ENCODE results near the gene TPRN. TPM values are rescaled to one million over a fixed set of nuclear protein-coding genes. Genes with fewer than 3 reads are reported as not detected.

TPRN gene
- polyA plus RNA-seq, 1 of the 3 experiments (the other 2 are of a cell fraction), result 5.2 TPM

- Histone ChIP-seq H3K27ac (ENCODE audit: low read depth in 2 of 2, low read length in 1 of 2) (no peak overlapping the region), H3K4me2 (no peak overlapping the region), H2AFZ (ENCODE audit: low read depth) (no peak overlapping the region), H3K27me3 (ENCODE audit: insufficient read depth) (no peaks in the 10 kb centered on the region), H3K79me2 (ENCODE audit: insufficient read depth) (no peaks in the 10 kb centered on the region), H3K9me2 (no peaks in the 10 kb centered on the region), H3K36me3 (replicated peaks in 1 of 2; ENCODE audit: control insufficient read depth in 1 of 2, insufficient read depth in 2 of 2, low read length in 1 of 2) (peaks cover 0 to 14% of the 10 kb centered on the region in 2 experiments), H3K9me3 (no peaks in the 10 kb centered on the region), H3F3A (replicated peaks; ENCODE audit: insufficient read depth) (no peaks in the 10 kb centered on the region), H4K20me1 (ENCODE audit: insufficient read depth) (no peaks in the 10 kb centered on the region), H3K4me1 (ENCODE audit: control insufficient read depth in 1 of 2, insufficient read depth in 2 of 2, low read depth in 1 of 2, low read length in 1 of 2) (0 out of 4 replicates have a peak, but pooled peaks cover 0 to 5% of the 10 kb centered on the region in 2 experiments), H3K9ac (no peak overlapping the region), H3K4me3 (ENCODE audit: low read depth in 2 of 2, low read length in 1 of 2) (no peak overlapping the region)
- no peak for DNase-seq
- no peak for TF ChIP-seq ELF1 (IDR thresholded peaks at IDR 0.05)
- no peak for TF ChIP-seq SIN3A (IDR thresholded peaks at IDR 0.05; ENCODE audit: borderline replicate concordance, low read depth, low read length)
- TF ChIP-seq REST (IDR thresholded peaks at IDR 0.05; ENCODE audit: low read depth, low read length), result no peak
- TF ChIP-seq MXI1 (IDR thresholded peaks at IDR 0.05; ENCODE audit: low read depth, low read length), result no peak
- 95% methylated on average over 18 of the region's 19 CpGs for WGBS (ENCODE audit: low lambda C conversion rate)
- POLR2A ChIA-PET, result interaction anchor here (1.3 to 1.9 kb wide), 2 partner anchors 14 to 26 kb away, joined by 3 to 6 read pairs; partner anchors contain the start of genes TPRN and TUBB4B
- CTCF ChIA-PET, result interaction anchor here (1.9 kb wide), 1 partner anchor 12 kb away, joined by 6 read pairs; the partner anchor contains the start of gene RNF224
Observed at GRCh38 chr9:137214620-137215019, 14.1 kb upstream of the TPRN start.

- WGBS (ENCODE audit: low lambda C conversion rate), result 94% methylated on average over 25 of the region's 49 CpGs
- Histone ChIP-seq H3K27ac (ENCODE audit: low read depth in 2 of 2, low read length in 1 of 2) (no peak overlapping the region), H3K4me2 (no peak overlapping the region), H3F3A (replicated peaks; ENCODE audit: insufficient read depth) (no peaks in the 10 kb centered on the region), H3K27me3 (ENCODE audit: insufficient read depth) (no peaks in the 10 kb centered on the region), H4K20me1 (ENCODE audit: insufficient read depth) (no peaks in the 10 kb centered on the region), H3K36me3 (replicated peaks in 1 of 2; ENCODE audit: control insufficient read depth in 1 of 2, insufficient read depth in 2 of 2, low read length in 1 of 2) (peaks cover 0 to 14% of the 10 kb centered on the region in 2 experiments), H3K4me3 (ENCODE audit: low read depth in 2 of 2, low read length in 1 of 2) (no peak overlapping the region), H3K9me3 (no peaks in the 10 kb centered on the region), H3K9ac (no peak overlapping the region), H3K9me2 (no peaks in the 10 kb centered on the region), H2AFZ (ENCODE audit: low read depth) (no peak overlapping the region), H3K79me2 (ENCODE audit: insufficient read depth) (peaks cover 1% of the 10 kb centered on the region; the same call in 1 of the 2 replicates), H3K4me1 (ENCODE audit: control insufficient read depth in 1 of 2, insufficient read depth in 2 of 2, low read depth in 1 of 2, low read length in 1 of 2) (no peaks in the 10 kb centered on the region)
- peak; percentile 58 for DNase-seq
- POLR2A ChIA-PET, result interaction anchor here (1.3 to 1.9 kb wide), 2 partner anchors 13 to 27 kb away, joined by 3 to 6 read pairs; partner anchors contain the start of genes TPRN and TUBB4B
- CTCF ChIA-PET, result interaction anchor here (0.9 to 1.9 kb wide), 5 partner anchors 14 to 305 kb away, joined by 3 to 6 read pairs (median 4); partner anchors contain the start of gene RNF224
- TF ChIP-seq TEAD4 (IDR thresholded peaks at IDR 0.05; ENCODE audit: borderline replicate concordance, insufficient read depth) (no peak), USF1 (IDR thresholded peaks at IDR 0.05; ENCODE audit: borderline replicate concordance, low read depth) (no peak), CTCF (IDR thresholded peaks at IDR 0.05) (peak; percentile 24; the same call in 1 of the 2 replicates), SIN3A (IDR thresholded peaks at IDR 0.05; ENCODE audit: borderline replicate concordance, low read depth, low read length) (no peak), PBX3 (IDR thresholded peaks at IDR 0.05) (no peak)
Observed at GRCh38 chr9:137213160-137214060, 12.9 kb upstream of the TPRN start.
